HG03135 (cell line): ENCODE measurements around the gene SULT2B1.
"Not testable (repeated sequence)": the region's sequence is repeated elsewhere in the genome, so short reads cannot be mapped to it uniquely, and the experiment has no call there.

ENCODE experiments used
- ATAC-seq: cut with Tn5 transposase; IDR thresholded peaks from one replicate; pipeline ENCODE4 v1.9.1; 2021; ENCODE audit warnings: mild to moderate bottlenecking, moderate library complexity; ENCODE audit not compliant: unreplicated experiment

The SULT2B1 gene

DNA sequence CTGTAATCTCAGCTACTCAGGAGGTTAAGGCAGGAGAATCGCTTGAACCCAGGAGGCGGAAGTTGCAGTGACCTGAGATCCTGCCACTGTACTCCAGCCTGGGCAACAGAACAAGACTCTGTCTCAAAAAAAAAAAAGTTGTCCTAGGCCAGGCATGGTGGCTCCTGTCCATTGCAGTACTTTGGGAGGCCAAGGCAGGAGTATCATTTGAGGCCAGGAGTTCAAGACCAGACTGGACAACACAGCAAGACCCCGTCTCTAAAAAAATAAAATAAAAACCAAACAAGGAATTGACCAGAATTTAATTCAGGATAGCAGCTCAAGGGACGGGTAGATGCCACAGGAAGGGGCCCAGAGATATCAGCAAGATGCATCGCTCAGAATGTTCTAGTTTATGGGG lies 4.9 kb downstream of the SULT2B1 start:
- ATAC-seq, result no peak

DNA sequence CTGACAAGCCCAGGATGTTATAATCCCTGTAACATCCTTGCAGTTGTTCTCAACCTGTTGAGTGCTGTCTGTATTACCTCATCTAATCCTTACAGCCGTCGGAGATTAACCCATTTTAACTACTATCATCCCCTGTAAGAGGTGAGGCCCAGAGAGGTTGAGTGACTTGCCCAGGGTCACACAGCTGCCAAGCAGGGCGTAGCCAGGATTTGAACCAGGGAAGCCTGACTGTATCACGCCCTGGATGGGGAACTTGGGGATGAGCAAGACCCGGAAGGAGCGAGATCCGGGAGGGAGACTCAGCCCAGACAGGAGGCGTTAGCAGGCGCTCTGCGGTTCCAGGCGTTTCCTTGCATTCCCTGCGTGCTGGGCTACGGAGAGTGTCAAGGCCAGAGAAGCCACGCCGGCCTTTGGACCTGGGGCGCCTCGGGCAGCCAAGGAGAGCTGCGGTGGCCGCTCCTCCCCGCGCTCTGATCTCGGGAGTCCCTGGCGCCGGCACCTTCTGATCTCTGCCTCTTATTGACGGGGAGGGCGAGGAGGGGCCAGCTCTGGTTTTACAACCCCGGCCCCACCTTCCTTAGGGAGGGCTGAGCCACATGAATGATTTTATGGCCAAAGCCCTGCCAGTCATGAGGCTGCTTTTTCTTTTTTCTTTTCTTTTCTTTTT lies 6.2 kb downstream of the SULT2B1 start:
- ATAC-seq, result no peak

DNA sequence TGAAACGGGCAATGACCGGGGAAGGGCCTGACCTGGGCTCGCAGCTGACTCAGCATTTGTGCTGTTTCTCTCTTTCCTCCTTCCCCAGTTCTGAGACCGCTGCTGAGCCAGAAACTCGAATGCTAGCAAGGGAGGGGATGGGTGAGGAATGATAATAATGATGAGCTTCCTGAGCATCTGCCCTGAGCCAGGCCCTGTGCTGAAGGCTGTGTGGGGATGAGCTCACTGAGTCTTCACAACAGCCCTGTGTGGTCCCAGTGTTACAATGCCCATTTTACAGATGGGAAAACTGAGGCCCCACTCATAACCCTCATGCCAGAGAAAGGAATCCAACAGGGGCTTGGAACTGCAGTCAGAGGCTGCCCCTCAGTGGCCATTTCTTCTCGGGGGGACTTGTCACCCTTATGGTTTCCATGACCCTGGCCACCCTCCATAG lies 8.1 kb downstream of the SULT2B1 start:
- ATAC-seq, result no peak

DNA sequence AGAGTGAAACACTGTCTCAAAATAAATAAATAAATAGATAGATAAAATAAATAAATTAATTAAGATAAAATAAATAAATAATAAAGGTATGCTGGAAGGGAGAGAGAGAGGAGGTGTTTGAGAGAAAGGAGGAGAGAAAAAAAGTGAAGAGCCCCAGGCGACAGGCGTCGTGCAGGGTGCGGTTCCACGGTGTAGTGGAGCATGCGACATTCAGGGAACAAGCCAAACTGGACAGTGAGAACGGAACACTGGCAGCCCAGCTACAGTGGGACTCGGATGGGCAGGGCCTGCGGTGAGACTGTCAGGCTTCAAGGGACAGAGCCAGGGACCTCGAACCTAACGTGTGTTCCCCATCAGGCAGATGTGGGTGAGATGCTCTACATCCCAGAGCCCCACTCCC lies 9.4 kb downstream of the SULT2B1 start:
- ATAC-seq, result no peak

DNA sequence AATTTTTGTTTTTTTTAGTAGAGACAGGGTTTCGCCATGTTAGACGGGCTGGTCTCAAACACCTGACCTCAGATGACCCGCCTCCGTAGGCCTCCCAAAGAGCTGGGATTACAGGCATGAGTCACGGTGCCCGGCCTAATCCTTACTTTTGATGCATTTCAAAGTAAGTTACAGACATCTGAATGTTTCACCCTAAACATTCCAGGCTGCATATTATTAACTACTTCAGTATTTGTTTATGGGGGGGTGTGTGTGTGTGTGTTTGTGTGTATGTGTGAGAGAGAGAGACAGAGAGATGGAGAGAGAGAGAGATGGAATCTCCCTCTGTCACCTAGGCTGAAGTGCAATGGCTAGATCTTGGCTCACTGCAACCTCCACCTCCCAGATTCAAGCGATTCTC lies 13.1 kb downstream of the SULT2B1 start:
- ATAC-seq, result no peak

DNA sequence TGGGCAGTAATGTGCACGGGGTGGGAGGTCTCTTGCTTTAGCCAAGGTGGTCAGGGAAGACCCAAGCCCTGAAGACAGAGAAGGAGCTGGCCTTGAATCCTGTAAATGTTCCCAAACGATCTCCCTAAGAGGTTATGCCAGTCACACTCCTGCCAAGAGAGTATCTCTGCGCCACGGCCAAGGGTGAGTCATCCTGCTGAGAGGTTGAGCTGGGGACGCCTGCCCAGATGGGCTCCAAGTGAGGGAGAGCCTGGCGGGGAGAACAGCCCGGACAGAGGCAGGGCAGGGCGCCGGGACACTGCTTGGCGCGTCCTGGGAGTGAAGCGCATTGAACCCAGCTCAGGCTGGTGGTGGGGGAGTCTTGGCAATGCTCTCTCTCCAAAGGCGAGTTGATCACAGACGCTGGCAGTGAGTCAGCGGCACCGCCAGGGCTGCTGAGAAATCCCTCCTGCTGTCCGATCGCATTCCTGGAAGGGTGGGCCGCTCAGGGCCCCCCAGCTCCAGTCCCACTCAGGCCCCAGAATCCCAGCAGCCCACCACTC lies 16.4 kb downstream of the SULT2B1 start:
- ATAC-seq, result no peak

DNA sequence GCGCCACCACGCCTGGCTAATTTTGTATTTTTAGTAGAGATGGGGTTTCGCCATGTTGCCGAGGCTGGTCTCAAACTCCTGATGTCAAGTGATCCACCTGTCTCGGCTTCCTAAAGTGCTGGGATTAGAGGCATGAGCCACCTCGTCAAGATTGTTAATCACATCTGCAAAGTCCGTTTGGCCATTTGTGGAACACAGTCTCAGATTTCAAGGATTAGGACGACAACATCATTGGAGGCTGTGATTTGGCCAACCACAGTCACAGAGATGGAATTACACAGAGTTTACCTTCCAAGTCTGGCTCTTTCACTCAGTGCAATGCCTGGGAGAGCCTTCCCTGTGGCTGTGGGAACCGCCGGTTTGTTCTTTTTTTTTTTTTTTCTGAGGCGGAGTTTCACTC lies 17.8 kb downstream of the SULT2B1 start:
- ATAC-seq, result no peak

DNA sequence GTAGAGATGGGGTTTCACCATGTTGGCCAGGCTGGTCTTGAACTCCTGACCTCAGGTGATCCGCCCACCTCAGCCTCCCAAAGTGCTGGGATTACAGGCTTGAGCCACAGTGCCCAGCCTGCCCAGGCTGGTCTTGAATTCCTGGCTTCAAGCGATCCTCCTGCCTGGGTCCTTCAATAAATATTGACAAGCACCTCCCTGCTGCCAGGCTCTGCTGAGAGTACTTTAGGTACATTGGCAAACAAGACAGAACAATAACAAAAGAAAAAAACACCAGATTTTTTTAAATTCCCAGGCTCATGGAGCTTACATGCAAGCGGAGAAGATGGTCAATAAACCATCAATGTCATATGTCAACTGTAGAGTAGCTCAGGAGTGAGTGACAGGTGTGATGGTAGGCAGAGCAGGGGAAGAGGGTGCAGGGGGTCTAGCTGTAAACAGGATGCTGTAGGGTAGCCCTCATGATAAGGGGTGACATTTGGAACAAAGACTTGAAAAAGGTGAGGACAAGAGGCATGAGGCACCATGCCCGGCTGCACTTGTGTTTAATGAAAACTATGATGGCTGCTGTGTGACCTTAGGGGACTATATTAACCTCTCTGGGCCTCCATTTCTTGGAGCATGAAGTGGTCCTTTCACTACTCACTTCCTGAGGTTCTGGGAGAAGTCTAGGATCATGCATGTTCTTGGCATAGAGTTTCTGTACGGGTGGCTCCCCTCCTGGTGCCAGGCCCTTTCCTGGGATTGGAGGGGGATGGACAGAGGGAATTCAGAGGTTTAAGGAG lies 19.6 kb downstream of the SULT2B1 start:
- ATAC-seq, result no peak

DNA sequence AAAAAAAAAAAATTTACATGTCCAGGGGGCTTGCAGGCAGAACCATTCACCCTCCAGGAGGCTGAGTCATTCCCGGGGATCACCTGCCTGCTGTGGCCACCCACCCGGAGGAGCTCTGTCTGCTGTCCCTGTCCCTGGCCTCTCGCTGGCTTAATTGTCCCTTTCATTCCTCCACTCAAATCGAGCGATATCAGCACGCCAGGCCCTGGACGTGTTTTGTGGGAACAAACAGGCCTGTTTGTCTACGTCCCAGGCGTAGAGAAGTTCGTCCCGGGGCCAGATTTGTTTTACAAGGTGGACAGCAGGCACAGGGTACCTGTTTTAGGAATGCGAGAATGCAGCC lies 21.2 kb downstream of the SULT2B1 start:
- ATAC-seq, result no peak

DNA sequence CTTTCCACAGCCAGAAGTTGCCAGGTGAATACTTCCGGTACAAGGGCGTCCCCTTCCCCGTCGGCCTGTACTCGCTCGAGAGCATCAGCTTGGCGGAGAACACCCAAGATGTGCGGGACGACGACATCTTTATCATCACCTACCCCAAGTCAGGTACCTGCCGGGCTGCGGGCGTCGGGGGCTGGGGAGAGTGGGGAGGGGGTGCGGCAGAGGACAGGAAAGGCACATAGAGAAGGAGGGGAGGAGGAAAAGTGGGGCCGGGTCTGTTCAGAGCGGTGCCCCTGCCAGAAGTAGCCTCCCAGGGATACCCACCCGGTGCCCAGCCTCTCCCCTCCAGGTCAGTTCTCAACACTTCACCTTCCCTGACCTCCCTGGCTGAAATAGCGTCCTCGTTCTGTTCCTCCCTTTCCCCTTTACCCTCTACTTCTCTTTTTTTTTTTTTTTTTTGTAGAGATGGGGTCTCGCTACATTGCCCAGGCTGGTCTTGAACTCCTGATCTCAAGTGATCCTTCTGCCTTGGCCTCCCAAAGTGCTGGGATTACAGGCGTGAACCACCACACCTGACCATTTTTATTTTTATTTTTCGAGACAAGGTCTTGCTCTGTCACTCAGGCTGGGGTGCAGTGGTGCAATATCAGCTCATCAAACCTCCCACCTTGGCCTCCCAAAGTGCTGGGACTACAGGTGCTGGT lies 24.1 kb downstream of the SULT2B1 start:
- ATAC-seq, result no peak

DNA sequence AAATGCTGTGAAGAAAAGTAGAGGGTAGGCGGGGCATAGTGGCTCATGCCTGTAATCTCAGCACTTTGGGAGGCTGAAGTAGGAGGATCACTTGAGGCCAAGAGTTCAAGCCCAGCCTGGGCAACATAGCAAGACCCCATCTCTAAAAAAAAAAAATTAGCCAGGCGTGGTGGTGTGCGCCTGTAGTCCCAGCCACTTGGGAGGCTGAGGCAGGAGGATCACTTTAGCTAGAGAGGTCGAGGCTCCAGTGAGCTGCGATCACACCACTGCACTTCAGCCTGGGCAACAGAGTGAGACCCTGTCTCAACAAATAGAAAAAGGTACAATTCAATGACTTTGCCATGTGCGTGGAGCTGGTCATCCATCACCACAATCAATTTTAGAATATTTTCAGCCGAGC lies 25.9 kb downstream of the SULT2B1 start:
- ATAC-seq, result not testable (repeated sequence)

DNA sequence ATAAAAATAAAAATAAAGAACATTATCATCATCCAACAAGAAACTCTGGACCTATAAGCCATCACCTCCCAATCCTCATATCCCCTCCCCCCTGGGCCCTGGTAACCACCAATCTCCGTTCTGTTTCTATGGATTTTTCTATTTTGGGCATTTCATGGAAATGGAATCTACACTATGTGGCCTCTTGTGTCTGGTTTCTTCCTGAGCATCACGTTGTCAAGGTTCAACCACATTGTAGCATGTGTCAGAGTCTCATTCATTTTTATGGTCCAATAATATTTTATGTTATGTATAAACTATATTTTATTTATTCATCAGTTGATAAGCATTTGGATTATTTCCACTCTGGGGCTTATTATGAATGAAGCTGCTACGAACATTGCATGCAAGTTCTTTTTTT lies 26.9 kb downstream of the SULT2B1 start:
- no peak for ATAC-seq

DNA sequence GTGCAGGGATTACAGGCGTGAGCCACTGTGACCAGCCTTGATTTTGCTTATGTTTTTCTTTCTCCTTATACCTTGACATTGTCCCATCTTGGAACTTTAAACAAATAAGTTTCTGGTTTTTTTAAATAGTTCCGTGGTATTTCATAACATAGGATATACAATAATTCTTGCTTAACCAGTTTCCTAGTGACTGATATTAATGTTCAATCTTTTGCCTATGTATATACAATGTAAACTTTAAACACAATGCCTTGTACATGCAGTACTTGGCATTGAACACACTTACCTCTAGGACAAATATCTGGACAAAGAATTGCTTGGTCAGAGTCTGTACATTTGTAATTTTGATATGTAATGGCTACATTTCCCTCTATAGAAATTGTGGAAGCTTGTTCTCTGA lies 30.2 kb downstream of the SULT2B1 start:
- ATAC-seq, result no peak

DNA sequence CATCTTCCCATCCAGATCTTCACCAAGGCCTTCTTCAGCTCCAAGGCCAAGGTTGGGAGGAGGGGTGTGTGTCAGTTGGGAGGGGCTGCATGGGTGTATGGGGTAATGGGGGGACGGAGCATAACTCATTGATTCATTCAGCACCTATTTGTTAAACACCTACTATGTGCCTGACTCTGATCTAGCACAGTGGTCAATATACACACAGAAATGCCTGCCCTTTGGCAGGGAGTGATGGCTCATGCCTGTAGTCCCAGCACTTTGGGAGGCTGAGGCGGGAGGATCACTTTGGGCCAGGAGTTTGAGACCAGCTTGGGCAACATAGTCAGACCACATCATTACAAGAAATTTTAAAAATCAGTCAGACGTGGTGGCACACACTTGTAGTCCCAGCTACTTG lies 35.4 kb downstream of the SULT2B1 start:
- no peak for ATAC-seq

DNA sequence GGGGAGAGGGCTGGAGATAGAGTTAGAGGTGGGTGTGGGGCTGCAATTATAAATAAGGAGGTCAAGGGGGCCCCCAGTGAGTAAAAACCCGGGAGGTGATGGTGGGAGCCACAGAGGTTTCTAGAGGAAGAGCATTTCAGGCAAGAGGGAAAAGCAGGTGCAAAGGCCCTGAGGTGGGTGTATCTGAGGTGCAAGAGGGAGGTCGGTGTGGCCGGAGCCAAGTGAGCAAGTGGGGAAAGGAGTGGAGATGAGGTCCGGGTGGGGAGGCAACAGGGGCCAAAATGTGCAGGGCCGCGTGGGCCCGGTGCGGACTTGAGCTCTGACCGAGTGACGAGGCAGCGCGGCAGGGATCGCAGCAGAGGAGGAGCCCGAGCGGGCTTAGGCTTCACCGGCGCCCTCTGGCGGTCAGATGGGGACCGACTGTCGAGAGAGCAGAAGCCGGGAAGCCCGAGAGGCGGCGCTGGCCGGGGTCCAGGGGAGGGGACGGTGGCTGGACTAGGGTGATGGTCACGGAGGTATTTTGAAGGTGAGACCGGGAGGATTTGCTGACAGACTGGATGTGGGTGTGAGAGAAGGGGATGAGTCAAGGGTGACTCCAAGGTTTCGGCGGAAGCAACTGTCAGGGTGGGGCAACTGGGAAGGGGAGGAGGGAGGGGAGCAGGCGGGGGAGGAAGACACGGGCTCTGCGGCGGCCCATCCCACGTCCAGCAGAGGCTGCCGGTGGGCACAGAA lies 36.9 kb downstream of the SULT2B1 start:
- no peak for ATAC-seq

DNA sequence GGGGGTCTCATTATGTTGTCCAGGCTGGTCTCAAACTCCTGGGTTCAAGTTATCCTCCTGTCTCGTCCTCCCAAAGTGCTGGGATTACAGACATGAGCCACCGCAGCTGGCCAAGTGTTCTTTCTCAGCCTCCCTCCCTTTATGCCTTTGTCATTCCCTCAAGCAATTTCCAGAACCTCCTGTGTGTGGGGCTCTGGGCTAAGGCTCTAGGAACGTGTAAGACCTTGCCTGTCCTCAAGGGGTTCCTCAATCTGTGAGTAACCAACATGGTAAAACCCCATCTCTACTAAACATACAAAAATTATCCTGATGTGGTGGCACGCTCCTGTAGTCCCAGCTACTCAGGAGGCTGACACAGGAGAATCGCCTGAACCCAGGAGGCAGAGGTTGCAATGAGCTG lies 39.0 kb downstream of the SULT2B1 start:
- no peak for ATAC-seq

DNA sequence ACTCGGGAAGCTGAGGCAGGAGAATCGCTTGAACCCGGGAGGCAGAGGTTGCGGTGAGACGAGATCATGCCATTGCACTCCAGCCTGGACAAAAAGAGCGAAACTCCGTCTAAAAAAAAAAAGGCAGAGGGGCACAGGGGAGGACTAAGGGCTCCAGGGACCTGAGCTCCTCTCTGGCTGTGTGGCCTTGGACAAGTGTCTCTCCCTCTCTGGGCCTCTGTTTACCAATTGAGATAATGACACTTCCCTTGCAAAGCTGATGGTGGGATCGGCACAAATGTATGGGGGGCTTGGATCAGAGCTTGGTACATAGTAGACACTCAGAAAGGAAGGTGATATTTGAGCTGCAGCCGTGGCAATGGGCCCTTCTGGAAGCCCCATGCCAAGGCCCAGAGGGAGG lies 43.2 kb downstream of the SULT2B1 start:
- no peak for ATAC-seq

DNA sequence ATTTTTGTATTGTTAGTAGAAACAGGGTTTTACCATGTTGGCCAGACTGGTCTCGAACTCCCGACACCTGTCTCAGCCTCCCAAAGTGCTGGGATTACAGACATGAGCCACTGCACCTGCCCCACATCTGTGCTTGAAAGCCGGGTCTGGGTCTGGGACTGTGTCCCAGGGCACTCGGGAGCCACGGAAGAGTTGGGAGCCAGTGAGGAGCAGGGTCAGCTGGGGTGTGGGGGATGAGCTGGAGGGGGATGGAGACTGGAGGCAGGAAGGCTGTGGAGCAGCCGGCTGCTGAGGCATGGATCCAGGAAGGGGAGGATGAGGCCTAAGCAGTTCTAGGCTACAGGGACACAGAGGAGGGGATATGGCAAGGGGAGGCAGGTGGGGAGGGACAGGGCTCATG lies 43.9 kb downstream of the SULT2B1 start:
- no peak for ATAC-seq

DNA sequence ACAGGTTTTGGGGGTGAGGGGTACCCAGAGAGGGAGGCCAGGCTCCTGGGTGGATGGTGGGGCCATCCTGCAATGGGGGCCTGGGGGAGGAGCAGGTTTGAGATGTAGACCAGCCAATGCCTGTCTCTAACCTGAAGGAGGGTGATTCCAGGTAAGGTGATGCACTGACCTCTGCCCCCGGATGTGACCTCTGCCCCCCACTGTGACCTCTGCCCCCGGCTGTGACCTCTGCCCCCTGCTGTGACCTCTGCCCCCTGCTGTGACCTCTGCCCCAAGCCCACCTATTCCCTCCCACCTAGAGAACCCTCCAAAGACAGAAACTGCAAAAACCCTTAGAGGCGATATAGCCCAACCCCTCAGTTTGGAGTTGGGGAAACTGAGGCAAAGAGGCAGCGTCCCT lies 44.3 kb downstream of the SULT2B1 start:
- no peak for ATAC-seq

DNA sequence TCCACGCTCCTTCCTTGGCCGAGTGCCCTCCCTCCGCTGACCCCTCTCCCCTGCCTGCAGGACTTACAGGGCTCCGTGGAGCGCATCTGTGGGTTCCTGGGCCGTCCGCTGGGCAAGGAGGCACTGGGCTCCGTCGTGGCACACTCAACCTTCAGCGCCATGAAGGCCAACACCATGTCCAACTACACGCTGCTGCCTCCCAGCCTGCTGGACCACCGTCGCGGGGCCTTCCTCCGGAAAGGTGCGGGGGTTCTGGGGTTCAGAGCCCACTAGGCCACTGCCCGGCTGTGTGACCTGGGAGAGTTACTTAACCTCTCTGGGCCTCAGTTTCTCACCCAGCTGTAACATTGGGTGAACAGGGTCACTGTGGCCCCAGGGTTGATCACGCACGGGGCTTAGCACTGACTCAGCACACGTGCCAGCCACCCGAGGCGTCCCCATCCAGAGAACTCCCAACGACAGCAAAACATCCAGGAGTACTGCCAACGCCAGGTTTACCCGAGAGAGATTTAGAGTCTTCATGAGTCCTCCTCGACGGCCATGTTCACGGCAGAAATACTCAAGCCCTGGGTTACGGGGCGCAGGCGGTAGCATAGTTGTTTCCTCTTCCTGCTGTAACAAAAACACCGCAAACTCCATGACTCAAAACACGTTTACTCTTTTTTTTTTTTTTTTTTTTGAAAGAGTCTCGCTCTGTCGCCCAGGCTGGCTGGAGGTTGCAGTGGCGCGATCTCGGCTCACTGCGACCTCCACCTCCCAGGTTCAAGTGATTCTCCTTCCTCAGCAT lies 44.9 kb downstream of the SULT2B1 start:
- no peak for ATAC-seq
